HFF-Myc (cell line): ENCODE results near the gene SLC45A3.

Experiments used
- DNase-seq: peaks from one replicate; pipeline ENCODE4 v3.0.0-alpha.2; 2011; ENCODE audit warnings: low read depth; ENCODE audit errors: extremely low read depth
- H3K4me3 ChIP-seq: replicated peaks from 2 replicates; pipeline ENCODE4 v1.5.1; 2011; ENCODE audit warnings: low read depth, mild to moderate bottlenecking, control low read depth, low read length
- CTCF ChIP-seq: IDR thresholded peaks from 2 replicates; pipeline ENCODE4 v1.5.1; 2012; ENCODE audit warnings: mild to moderate bottlenecking, low read depth, low read length, control low read depth; ENCODE audit errors: missing control alignments

SLC45A3 gene

GRCh38 chr1:205620269-205620668 lies 60.0 kb downstream of the SLC45A3 start:
- no peak for DNase-seq
- no peak overlapping the region for H3K4me3 ChIP-seq
- no peak for TF ChIP-seq CTCF

GRCh38 chr1:205619376-205619775 lies 60.9 kb downstream of the SLC45A3 start:
- TF ChIP-seq CTCF, result no peak
- H3K4me3 ChIP-seq, result no peak overlapping the region
- no peak for DNase-seq

- DNase-seq, result no peak
- H3K4me3 ChIP-seq, result no peak overlapping the region
- no peak for TF ChIP-seq CTCF
Observed at GRCh38 chr1:205616563-205617293, 63.6 kb downstream of the SLC45A3 start.

- H3K4me3 ChIP-seq, result no peak overlapping the region
- TF ChIP-seq CTCF, result no peak
- DNase-seq, result no peak
Observed at GRCh38 chr1:205615789-205616188, 64.5 kb downstream of the SLC45A3 start.

- DNase-seq, result no peak
- no peak overlapping the region for H3K4me3 ChIP-seq
- TF ChIP-seq CTCF, result no peak
Observed at GRCh38 chr1:205613854-205614412, 66.4 kb downstream of the SLC45A3 start.

- H3K4me3 ChIP-seq, result no peak overlapping the region
- no peak for DNase-seq
- TF ChIP-seq CTCF, result no peak
Observed at GRCh38 chr1:205612556-205612955, 67.8 kb downstream of the SLC45A3 start.
